ENCODE data around the gene SLC25A45. TPM values are rescaled to one million over a fixed set of nuclear protein-coding genes. Genes with fewer than 3 reads are reported as not detected.

SLC25A45 gene, protein sequence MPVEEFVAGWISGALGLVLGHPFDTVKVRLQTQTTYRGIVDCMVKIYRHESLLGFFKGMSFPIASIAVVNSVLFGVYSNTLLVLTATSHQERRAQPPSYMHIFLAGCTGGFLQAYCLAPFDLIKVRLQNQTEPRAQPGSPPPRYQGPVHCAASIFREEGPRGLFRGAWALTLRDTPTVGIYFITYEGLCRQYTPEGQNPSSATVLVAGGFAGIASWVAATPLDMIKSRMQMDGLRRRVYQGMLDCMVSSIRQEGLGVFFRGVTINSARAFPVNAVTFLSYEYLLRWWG
- 1 to 10 TPM in 3 of 4 donors, under 1 TPM in 1; 0.82 to 7.3 (median 6.8) TPM for total RNA-seq

DNA sequence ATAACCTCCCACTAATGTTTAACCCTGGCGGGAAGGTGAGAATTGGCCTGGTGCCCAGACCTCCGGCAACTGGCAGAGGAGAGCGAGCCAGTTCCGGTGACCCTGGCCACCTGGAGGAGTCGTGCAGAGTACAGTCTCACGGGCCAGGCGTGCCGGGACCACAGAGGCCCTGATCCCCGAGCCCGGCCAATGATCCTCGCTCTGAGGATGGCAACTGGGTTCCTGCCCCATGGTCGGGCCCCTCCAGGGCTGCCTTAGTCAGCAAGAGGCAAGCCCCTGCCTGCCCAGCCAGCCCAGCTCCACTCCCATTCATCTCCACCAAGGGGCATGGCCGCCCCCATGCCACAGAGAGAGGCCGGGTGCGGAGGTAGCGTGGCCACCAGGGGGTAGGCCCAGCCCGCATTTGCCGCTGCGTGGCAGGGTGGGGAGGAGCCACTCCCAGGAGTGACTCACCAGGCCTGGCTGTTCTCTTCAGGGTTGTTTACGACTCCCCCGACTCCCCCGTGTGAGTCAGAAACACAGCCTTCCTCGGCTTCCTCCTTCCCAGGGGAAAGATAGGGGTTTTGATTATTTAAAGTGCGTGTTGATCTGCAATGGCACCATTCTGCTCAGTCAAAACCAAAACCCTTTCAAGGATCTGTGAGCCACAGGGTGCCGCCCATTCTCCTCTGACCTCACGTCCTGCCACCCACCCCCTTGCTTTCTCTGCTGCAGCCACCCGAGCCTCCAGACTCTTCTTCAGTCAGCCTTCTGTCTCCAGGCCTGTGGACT lies at the start of gene SLC25A45:
TSS of gene SLC25A45 (minus strand) at position 614 of the 771 bp plus-strand sequence. CDS start 695 bp downstream, outside the sequence.
- TF ChIP-seq, protein P1, sequence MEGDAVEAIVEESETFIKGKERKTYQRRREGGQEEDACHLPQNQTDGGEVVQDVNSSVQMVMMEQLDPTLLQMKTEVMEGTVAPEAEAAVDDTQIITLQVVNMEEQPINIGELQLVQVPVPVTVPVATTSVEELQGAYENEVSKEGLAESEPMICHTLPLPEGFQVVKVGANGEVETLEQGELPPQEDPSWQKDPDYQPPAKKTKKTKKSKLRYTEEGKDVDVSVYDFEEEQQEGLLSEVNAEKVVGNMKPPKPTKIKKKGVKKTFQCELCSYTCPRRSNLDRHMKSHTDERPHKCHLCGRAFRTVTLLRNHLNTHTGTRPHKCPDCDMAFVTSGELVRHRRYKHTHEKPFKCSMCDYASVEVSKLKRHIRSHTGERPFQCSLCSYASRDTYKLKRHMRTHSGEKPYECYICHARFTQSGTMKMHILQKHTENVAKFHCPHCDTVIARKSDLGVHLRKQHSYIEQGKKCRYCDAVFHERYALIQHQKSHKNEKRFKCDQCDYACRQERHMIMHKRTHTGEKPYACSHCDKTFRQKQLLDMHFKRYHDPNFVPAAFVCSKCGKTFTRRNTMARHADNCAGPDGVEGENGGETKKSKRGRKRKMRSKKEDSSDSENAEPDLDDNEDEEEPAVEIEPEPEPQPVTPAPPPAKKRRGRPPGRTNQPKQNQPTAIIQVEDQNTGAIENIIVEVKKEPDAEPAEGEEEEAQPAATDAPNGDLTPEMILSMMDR (IDR thresholded peaks at IDR 0.05; ENCODE audit: low read depth), result no peak

DNA sequence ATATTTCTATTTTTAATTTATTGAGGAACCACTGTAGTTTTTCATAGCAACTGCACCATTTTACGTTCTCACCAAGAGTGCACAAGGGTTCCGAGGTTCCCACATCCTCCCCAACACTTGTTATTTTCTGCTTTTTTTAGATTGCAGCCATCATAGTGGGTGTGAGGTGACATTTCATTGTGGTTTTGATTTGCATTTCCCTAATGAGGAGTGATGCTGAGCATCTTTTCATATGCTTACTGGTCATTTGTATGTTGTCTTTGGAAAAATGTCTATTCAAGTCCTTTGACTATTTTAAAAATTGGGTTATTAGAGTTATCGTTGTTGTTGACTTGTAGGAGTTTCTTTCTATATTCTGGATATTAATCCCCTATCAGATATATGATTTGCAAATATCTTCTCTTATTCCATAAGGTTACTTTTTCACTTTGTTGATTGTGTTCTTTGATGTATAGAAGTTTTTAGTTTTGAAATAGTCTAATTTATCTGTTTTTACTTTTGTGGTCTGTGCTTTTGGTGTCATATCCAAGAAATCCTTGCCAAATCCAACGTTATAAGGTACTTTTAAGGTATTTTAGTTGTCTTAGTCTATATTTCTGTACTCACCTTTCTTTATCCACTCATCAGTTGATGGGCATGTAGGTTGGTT lies 49.1 kb upstream of the SLC25A45 start:
- TF ChIP-seq, protein P1 (IDR thresholded peaks at IDR 0.05; ENCODE audit: low read depth), result no peak

- TF ChIP-seq, protein P1 (IDR thresholded peaks at IDR 0.05; ENCODE audit: low read depth), result no peak
Measured at GRCh38 chr11:65430406-65431217, 48.2 kb upstream of the SLC25A45 start.

- TF ChIP-seq, protein P1 (IDR thresholded peaks at IDR 0.05; ENCODE audit: low read depth), result no peak
Measured at GRCh38 chr11:65429724-65430405, 47.4 kb upstream of the SLC25A45 start.

- TF ChIP-seq, protein P1 (IDR thresholded peaks at IDR 0.05; ENCODE audit: low read depth), result no peak
Measured at GRCh38 chr11:65429068-65429681, 46.7 kb upstream of the SLC25A45 start.

- TF ChIP-seq, protein P1 (IDR thresholded peaks at IDR 0.05; ENCODE audit: low read depth), result no peak
Measured at GRCh38 chr11:65428578-65429067, 46.2 kb upstream of the SLC25A45 start.
